Astrocyte (in vitro differentiated cells and primary cell): Measurements from ENCODE around the gene ATP10D. TPM values are rescaled to one million over a fixed set of nuclear protein-coding genes. Genes with fewer than 3 reads are reported as not detected.

Experiments
- DNase-seq: peaks from one replicate; pipeline ENCODE4 v3.0.0-alpha.2; 2010; ENCODE audit warnings: low read depth
- FAIRE-seq: peaks from 2 replicates; lab custom pipeline; 2011; peaks lifted over from hg19 to GRCh38; lab: Jason Lieb, UNC
- H2AFZ ChIP-seq: 2 replicates; pipeline ENCODE4 v1.6.0; 2012; ENCODE audit warnings: low read depth, low read length, inconsistent platforms
- H3K27ac ChIP-seq: 2 replicates; pipeline ENCODE4 v1.5.1; 2011; ENCODE audit warnings: low read depth, low read length, inconsistent platforms
- H3K27me3 ChIP-seq: 2 replicates; pipeline ENCODE4 v1.6.0; 2011; ENCODE audit warnings: low read length, inconsistent platforms; ENCODE audit not compliant: insufficient read depth
- H3K36me3 ChIP-seq: 2 replicates; pipeline ENCODE4 v1.5.1; 2011; ENCODE audit warnings: low read length, inconsistent platforms; ENCODE audit not compliant: insufficient read depth
- H3K4me1 ChIP-seq: 2 replicates; pipeline ENCODE4 v1.5.1; 2011; ENCODE audit warnings: low read length, inconsistent platforms; ENCODE audit not compliant: insufficient read depth
- H3K4me2 ChIP-seq: 2 replicates; pipeline ENCODE4 v1.6.0; 2012; ENCODE audit warnings: low read length, inconsistent platforms
- H3K4me3 ChIP-seq: 2 replicates; pipeline ENCODE4 v1.5.1; 2011; ENCODE audit warnings: low read depth, mild to moderate bottlenecking, low read length, inconsistent platforms; ENCODE audit not compliant: insufficient read depth
- H3K79me2 ChIP-seq: 2 replicates; pipeline ENCODE4 v1.6.0; 2012; ENCODE audit warnings: mild to moderate bottlenecking, low read length, inconsistent platforms; ENCODE audit not compliant: insufficient read depth
- H3K9ac ChIP-seq: 2 replicates; pipeline ENCODE4 v1.6.0; 2012; ENCODE audit warnings: mild to moderate bottlenecking, low read length, inconsistent platforms
- H3K9me3 ChIP-seq: 2 replicates; pipeline ENCODE4 v1.5.1; 2012; ENCODE audit warnings: low read depth, mild to moderate bottlenecking, low read length, inconsistent platforms; ENCODE audit not compliant: insufficient read depth
- H4K20me1 ChIP-seq: 2 replicates; pipeline ENCODE4 v1.6.0; 2012; ENCODE audit warnings: low read length, inconsistent platforms; ENCODE audit not compliant: insufficient read depth
- H3K27ac Mint-ChIP-seq: one replicate; pipeline ENCODE4 v1.8.0; 2021; ENCODE audit warnings: mild to moderate bottlenecking, mixed read lengths; ENCODE audit not compliant: unreplicated experiment
- H3K27me3 Mint-ChIP-seq: one replicate; pipeline ENCODE4 v1.8.0; 2021; ENCODE audit warnings: low read depth, mixed read lengths; ENCODE audit not compliant: unreplicated experiment
- H3K36me3 Mint-ChIP-seq: one replicate; pipeline ENCODE4 v1.8.0; 2021; ENCODE audit warnings: low read depth, mixed read lengths; ENCODE audit not compliant: unreplicated experiment
- H3K4me1 Mint-ChIP-seq: one replicate; pipeline ENCODE4 v1.8.0; 2021; ENCODE audit warnings: low read depth, mixed read lengths; ENCODE audit not compliant: unreplicated experiment
- H3K4me3 Mint-ChIP-seq: one replicate; pipeline ENCODE4 v1.8.0; 2021; ENCODE audit warnings: mild to moderate bottlenecking, moderate library complexity, mixed read lengths; ENCODE audit not compliant: unreplicated experiment
- H3K9me3 Mint-ChIP-seq: one replicate; pipeline ENCODE4 v1.8.0; 2021; ENCODE audit warnings: mild to moderate bottlenecking, mixed read lengths; ENCODE audit not compliant: unreplicated experiment
- EZH2 ChIP-seq: IDR thresholded peaks from 2 replicates; pipeline ENCODE4 v1.6.1; 2012; ENCODE audit warnings: mild to moderate bottlenecking, low read length, inconsistent platforms; ENCODE audit not compliant: insufficient read depth
- total RNA-seq: library from RNA; stranded (reverse); gene quantifications from 2 replicates; pipeline ENCODE4 v1.2.1, GENCODE V29; 2021
- TF ChIP-seq, protein P1 (sequence below): IDR thresholded peaks from 2 replicates; pipeline ENCODE4 v1.5.1; 2011; ENCODE audit warnings: low read depth, mild to moderate bottlenecking, inconsistent platforms, low read length, moderate library complexity; ENCODE audit not compliant: insufficient read depth

ATP10D gene
- total RNA-seq, 1 donor from 2014 or later: 75.8 TPM

DNA sequence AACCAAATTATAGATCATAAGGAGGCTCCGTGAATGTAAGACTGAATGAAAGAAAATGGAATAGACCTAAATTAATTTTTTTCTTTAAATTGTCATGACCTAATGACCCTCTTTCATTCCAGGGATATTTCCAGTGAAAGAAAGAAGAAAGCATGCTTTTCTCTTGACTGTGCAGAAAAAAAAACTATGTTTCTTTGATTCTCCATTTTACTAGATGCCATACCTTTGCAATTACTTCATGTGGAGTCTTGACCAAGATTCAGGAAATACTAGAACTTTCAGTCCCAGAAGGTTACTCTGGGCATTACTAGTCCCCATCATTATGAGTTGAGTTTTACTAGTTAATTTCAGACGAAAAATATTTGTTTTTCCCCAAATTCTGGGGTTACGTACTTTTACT lies 15.1 kb upstream of the ATP10D start:
- no peak overlapping the region for H3K4me3 ChIP-seq

DNA sequence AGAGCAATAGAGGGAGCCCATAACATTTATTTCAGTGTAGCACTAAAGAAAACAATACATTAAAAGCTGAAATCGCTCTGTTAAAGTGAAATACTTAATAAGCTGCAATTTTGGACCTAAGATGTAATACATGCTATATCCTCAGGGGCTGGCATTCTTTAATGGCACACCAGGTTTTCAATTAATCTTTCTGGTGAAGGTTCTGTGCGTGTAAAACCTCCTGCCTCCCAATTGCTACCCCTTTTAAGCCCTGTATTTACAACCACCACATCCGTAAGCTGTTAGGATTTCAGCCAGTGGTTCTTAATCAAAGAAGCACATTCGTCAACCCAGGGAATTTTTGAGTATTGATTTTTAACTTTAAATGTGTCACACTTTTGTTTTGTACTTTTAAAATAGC lies 14.0 kb upstream of the ATP10D start:
- Mint-ChIP-seq H3K4me1 (peaks cover 27% of the 10 kb centered on the region), H3K27ac (peak overlapping the region; percentile 29), H3K9me3 (no peaks in the 10 kb centered on the region), H3K36me3 (no peaks in the 10 kb centered on the region), H3K4me3 (no peak overlapping the region), H3K27me3 (no peaks in the 10 kb centered on the region)
- Histone ChIP-seq H3K27me3 (no peaks in the 10 kb centered on the region), H3K4me2 (no peak overlapping the region), H3K9ac (no peak overlapping the region), H3K4me3 (no peak overlapping the region), H2AFZ (no peak overlapping the region), H3K36me3 (no peaks in the 10 kb centered on the region), H3K9me3 (no peaks in the 10 kb centered on the region), H3K79me2 (no peaks in the 10 kb centered on the region), H3K27ac (no peak overlapping the region), H3K4me1 (peaks cover 10% of the 10 kb centered on the region), H4K20me1 (no peaks in the 10 kb centered on the region)
- DNase-seq (peak; percentile 19), FAIRE-seq (no peak)
- TF ChIP-seq, protein P1, sequence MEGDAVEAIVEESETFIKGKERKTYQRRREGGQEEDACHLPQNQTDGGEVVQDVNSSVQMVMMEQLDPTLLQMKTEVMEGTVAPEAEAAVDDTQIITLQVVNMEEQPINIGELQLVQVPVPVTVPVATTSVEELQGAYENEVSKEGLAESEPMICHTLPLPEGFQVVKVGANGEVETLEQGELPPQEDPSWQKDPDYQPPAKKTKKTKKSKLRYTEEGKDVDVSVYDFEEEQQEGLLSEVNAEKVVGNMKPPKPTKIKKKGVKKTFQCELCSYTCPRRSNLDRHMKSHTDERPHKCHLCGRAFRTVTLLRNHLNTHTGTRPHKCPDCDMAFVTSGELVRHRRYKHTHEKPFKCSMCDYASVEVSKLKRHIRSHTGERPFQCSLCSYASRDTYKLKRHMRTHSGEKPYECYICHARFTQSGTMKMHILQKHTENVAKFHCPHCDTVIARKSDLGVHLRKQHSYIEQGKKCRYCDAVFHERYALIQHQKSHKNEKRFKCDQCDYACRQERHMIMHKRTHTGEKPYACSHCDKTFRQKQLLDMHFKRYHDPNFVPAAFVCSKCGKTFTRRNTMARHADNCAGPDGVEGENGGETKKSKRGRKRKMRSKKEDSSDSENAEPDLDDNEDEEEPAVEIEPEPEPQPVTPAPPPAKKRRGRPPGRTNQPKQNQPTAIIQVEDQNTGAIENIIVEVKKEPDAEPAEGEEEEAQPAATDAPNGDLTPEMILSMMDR: peak; percentile 3
- TF ChIP-seq EZH2: no peak

More for the DNA sequence above, 15.1 kb upstream of the ATP10D start:
- no peaks in the 10 kb centered on the region for H3K27me3 Mint-ChIP-seq
- FAIRE-seq (peak; percentile 82), DNase-seq (peak; percentile 72)
- TF ChIP-seq, protein P1: no peak
- no peak for TF ChIP-seq EZH2
- Histone ChIP-seq H3K36me3 (no peaks in the 10 kb centered on the region), H3K9me3 (no peaks in the 10 kb centered on the region), H3K4me2 (peak overlapping the region; percentile 33), H3K27ac (peak overlapping the region; percentile 51), H3K79me2 (no peaks in the 10 kb centered on the region), H2AFZ (no peak overlapping the region), H3K9ac (no peak overlapping the region), H3K4me1 (peaks cover 10% of the 10 kb centered on the region), H3K27me3 (no peaks in the 10 kb centered on the region), H4K20me1 (no peaks in the 10 kb centered on the region)
- H3K36me3 Mint-ChIP-seq: no peaks in the 10 kb centered on the region
- H3K4me1 Mint-ChIP-seq: peaks cover 27% of the 10 kb centered on the region
- peak overlapping the region; percentile 75 for H3K27ac Mint-ChIP-seq
- no peaks in the 10 kb centered on the region for H3K9me3 Mint-ChIP-seq
- no peak overlapping the region for H3K4me3 Mint-ChIP-seq

DNA sequence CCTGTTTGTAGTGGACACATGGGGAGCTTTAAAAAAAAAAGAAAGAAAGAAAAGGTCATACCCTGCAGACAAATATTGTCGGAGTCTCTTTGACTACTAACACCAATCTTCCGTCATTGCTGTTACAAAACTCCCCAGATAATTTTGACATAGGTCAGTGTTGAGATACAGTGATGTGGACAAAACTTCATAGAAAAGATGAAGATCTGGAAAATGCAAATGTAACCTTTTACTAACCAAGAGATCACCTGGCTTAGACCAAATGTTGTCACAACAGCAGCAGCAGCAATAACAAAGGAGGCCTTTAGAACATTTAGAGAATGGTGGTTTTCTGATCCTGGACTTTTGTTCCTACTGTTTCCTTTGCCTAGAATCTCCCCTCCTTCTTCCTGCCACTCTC lies 13.5 kb upstream of the ATP10D start:
- FAIRE-seq (no peak), DNase-seq (no peak)
- Histone ChIP-seq H3K9ac (no peak overlapping the region), H4K20me1 (no peaks in the 10 kb centered on the region), H3K4me3 (no peak overlapping the region), H3K27ac (no peak overlapping the region), H3K79me2 (no peaks in the 10 kb centered on the region), H2AFZ (no peak overlapping the region), H3K4me1 (peaks cover 10% of the 10 kb centered on the region), H3K36me3 (no peaks in the 10 kb centered on the region), H3K9me3 (no peaks in the 10 kb centered on the region), H3K4me2 (no peak overlapping the region), H3K27me3 (no peaks in the 10 kb centered on the region)
- H3K27me3 Mint-ChIP-seq: no peaks in the 10 kb centered on the region
- peaks cover 27% of the 10 kb centered on the region for H3K4me1 Mint-ChIP-seq
- H3K9me3 Mint-ChIP-seq: no peaks in the 10 kb centered on the region
- no peak overlapping the region for H3K4me3 Mint-ChIP-seq
- no peaks in the 10 kb centered on the region for H3K36me3 Mint-ChIP-seq
- no peak overlapping the region for H3K27ac Mint-ChIP-seq
- TF ChIP-seq EZH2: no peak
- TF ChIP-seq, protein P1: no peak
